GM23248 (cell line): ENCODE results near the gene CCZ1B. TPM values are rescaled to one million over a fixed set of nuclear protein-coding genes. Genes with fewer than 3 reads are reported as not detected.
"Not testable (repeated sequence)": the region's sequence is repeated elsewhere in the genome, so short reads cannot be mapped to it uniquely, and the experiment has no call there.

Source experiments
- DNase-seq: peaks from one replicate; pipeline ENCODE4 v3.0.0-alpha.2; 2015
- H2AFZ ChIP-seq: fragments of 200-600 bp; sonication (generic); 2 replicates; pipeline ENCODE4 v1.6.1; 2016; ENCODE audit warnings: antibody characterized with exemption
- H3F3A ChIP-seq: fragments of 200-600 bp; sonication (generic); 2 replicates; pipeline ENCODE4 v1.6.1; 2016; ENCODE audit warnings: mild to moderate bottlenecking, antibody characterized with exemption, mixed run types; ENCODE audit not compliant: insufficient read depth
- H3K27ac ChIP-seq: fragments of 200-600 bp; sonication (generic); 2 replicates; pipeline ENCODE4 v1.5.1; 2016; ENCODE audit warnings: mild to moderate bottlenecking
- H3K27me3 ChIP-seq: fragments of 200-600 bp; sonication (generic); replicated peaks from 2 replicates; pipeline ENCODE4 v1.6.1; 2016; ENCODE audit warnings: mild to moderate bottlenecking; ENCODE audit not compliant: insufficient read depth
- H3K36me3 ChIP-seq: fragments of 200-600 bp; sonication (generic); 2 replicates; pipeline ENCODE4 v1.6.1; 2016; ENCODE audit warnings: low read depth, mild to moderate bottlenecking
- H3K4me1 ChIP-seq: fragments of 200-600 bp; sonication (generic); 2 replicates; pipeline ENCODE4 v1.6.1; 2016; ENCODE audit warnings: mild to moderate bottlenecking; ENCODE audit not compliant: insufficient read depth
- H3K4me2 ChIP-seq: fragments of 200-600 bp; sonication (generic); one replicate; pipeline ENCODE4 v1.6.1; 2016; ENCODE audit warnings: mild to moderate bottlenecking; ENCODE audit not compliant: unreplicated experiment
- H3K4me3 ChIP-seq: fragments of 200-600 bp; sonication (generic); 2 replicates; pipeline ENCODE4 v1.5.1; 2016; ENCODE audit warnings: mild to moderate bottlenecking
- H3K79me2 ChIP-seq: fragments of 200-600 bp; sonication (generic); 2 replicates; pipeline ENCODE4 v1.6.1; 2016; ENCODE audit warnings: mild to moderate bottlenecking; ENCODE audit not compliant: insufficient read depth
- H3K9ac ChIP-seq: fragments of 200-600 bp; sonication (generic); 2 replicates; pipeline ENCODE4 v1.6.1; 2016; ENCODE audit warnings: mild to moderate bottlenecking
- H3K9me2 ChIP-seq: fragments of 200-600 bp; sonication (generic); 2 replicates; pipeline ENCODE4 v1.6.1; 2016; ENCODE audit warnings: mixed run types, mild to moderate bottlenecking, moderate library complexity; ENCODE audit not compliant: insufficient read depth
- H3K9me3 ChIP-seq: fragments of 200-600 bp; sonication (generic); one replicate; pipeline ENCODE4 v1.6.1; 2017; ENCODE audit warnings: low read depth
- H4K20me1 ChIP-seq: fragments of 200-600 bp; sonication (generic); 2 replicates; pipeline ENCODE4 v1.6.0; 2016; ENCODE audit not compliant: insufficient read depth
- WGBS, 2 experiments: methylation state at CpG; one replicate each; pipeline ENCODE4 v1.1.6; 2015 to 2017; ENCODE audit warnings: low lambda C conversion rate in 2 of 2, low coverage in 1 of 2; ENCODE audit errors: missing lambda C conversion rate in 2 of 2; 5-methylcytosine and 5-hydroxymethylcytosine counted together
- in situ Hi-C: fragments of 300-500 bp; cut with MboI; formaldehyde crosslinking; loops from 2 replicates; pipeline ENCODE4 v1.15.0; 2020
- polyA plus RNA-seq: library from polyadenylated mRNA; unstranded; fragments of >200 nt; fragmentation: Nextera tagmentation; extraction: Ambion mirVana; gene quantifications from 2 replicates; pipeline ENCODE4 v1.2.1, GENCODE V29; 2016
- total RNA-seq: library from RNA; depleted of rRNA; stranded (reverse); fragments of >200 nt; shearing (Covaris generic); gene quantifications from 2 replicates; pipeline ENCODE4 v1.2.3, GENCODE V29; 2014; rRNA removed

Gene CCZ1B
- 35.9 and 36.7 TPM in 2 replicates for total RNA-seq
- polyA plus RNA-seq: 55.1 and 55.3 TPM in 2 replicates

DNA sequence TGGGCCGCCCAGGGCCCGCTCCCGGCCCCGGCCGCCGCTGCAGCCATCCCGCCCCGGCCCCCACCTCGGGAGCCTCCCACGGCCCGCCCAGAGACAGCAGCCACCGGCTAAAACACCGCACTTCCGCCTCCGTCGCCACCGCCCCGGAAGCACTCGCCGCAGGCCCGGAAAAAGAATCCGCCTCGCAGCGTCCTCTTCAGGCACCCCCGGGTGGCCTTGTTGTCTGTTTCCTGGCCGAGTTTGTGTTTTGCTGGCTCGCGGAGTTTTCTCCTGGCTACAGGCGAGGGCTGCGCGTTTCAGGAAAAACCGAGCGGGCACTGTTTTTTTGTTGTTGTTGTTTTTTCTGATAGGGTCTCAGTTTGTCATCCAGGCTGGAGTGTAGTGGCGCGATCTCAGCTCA is at the start of gene CCZ1B:
Gene CCZ1B, minus strand, starts transcription at position 125 of the 400 bp plus-strand sequence. Its CDS starts 78 bp downstream, at position 47.
- H3F3A ChIP-seq, H3K36me3 ChIP-seq, H4K20me1 ChIP-seq, H3K9me3 ChIP-seq, in situ Hi-C loops, H3K27me3 ChIP-seq, H3K4me1 ChIP-seq, H3K9me2 ChIP-seq: not testable (repeated sequence)
- WGBS, 2 experiments: 0 to 1% methylated on average over 20 to 22 of the region's 35 CpGs
- DNase-seq: peak; percentile 80
- H2AFZ ChIP-seq: peak within 1 kb of the TSS; percentile 93
- H3K79me2 ChIP-seq: peaks cover 22% of the 10 kb centered on the region
- H3K27ac ChIP-seq: peak within 1 kb of the TSS; percentile 43
- peak within 1 kb of the TSS; percentile 74 for H3K4me3 ChIP-seq
- H3K9ac ChIP-seq: peak within 1 kb of the TSS; percentile 71
- H3K4me2 ChIP-seq: peak within 1 kb of the TSS; percentile 71

DNA sequence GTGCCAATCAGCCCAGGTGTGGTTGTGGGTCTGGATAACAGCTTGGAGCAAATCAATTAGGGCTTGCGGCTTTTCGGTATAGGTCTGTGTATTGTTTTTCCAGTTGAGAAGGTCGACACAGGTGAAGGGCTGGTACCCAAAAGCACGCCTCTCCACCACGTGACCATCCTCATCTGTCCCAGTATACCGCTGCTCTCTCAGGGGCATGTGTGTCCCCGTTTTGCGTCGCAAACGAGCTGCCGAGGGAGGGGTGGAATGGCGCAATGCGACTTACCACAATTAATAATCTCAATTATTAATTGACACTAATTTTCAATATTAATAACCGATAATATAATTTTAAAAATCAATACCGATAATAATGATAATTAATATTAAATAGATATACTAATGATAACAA is 48.9 kb upstream of the CCZ1B start:
- H3K9ac ChIP-seq, H3K4me3 ChIP-seq, H3K4me1 ChIP-seq, DNase-seq, H3K9me2 ChIP-seq, H3K36me3 ChIP-seq, H3K27me3 ChIP-seq, H3K9me3 ChIP-seq, H3K27ac ChIP-seq, in situ Hi-C loops, H3K4me2 ChIP-seq, H2AFZ ChIP-seq, H4K20me1 ChIP-seq, H3K79me2 ChIP-seq, H3F3A ChIP-seq: not testable (repeated sequence)
- WGBS, 2 experiments: 89 to 95% methylated on average over 15 of the region's 15 CpGs

GRCh38 chr7:6872246-6872945 is 46.3 kb upstream of the CCZ1B start:
- H3K9me3 ChIP-seq, H3K4me2 ChIP-seq, H2AFZ ChIP-seq, H3K9ac ChIP-seq, DNase-seq, H3F3A ChIP-seq, H3K27me3 ChIP-seq, H3K4me3 ChIP-seq, H3K36me3 ChIP-seq, H3K27ac ChIP-seq, H3K4me1 ChIP-seq, H3K79me2 ChIP-seq, H4K20me1 ChIP-seq, in situ Hi-C loops, H3K9me2 ChIP-seq: not testable (repeated sequence)
- WGBS, 2 experiments: 49 to 58% methylated on average over 10 to 11 of the region's 11 CpGs

GRCh38 chr7:6871421-6872144 is 45.5 kb upstream of the CCZ1B start:
- DNase-seq, H2AFZ ChIP-seq, in situ Hi-C loops: not testable (repeated sequence)

GRCh38 chr7:6864751-6865150 is 38.7 kb upstream of the CCZ1B start:
- in situ Hi-C loops, DNase-seq, H3K9me2 ChIP-seq, H3K79me2 ChIP-seq, H3K4me1 ChIP-seq, H2AFZ ChIP-seq, H3K36me3 ChIP-seq, H3K4me2 ChIP-seq, H3K27me3 ChIP-seq, H3K9me3 ChIP-seq, H3K27ac ChIP-seq, H3F3A ChIP-seq, H3K4me3 ChIP-seq, H4K20me1 ChIP-seq, H3K9ac ChIP-seq: not testable (repeated sequence)
- WGBS, 2 experiments: 43 to 44% methylated on average over 10 of the region's 10 CpGs

More at GRCh38 chr7:6871421-6872144, 45.5 kb upstream of the CCZ1B start:
- WGBS, 2 experiments: 54 to 61% methylated on average over 17 of the region's 17 CpGs
- not testable (repeated sequence) for H3K4me3 ChIP-seq, H3K9ac ChIP-seq, H3K36me3 ChIP-seq, H3K9me2 ChIP-seq, H4K20me1 ChIP-seq, H3K27ac ChIP-seq, H3K79me2 ChIP-seq, H3K9me3 ChIP-seq, H3K4me1 ChIP-seq, H3F3A ChIP-seq, H3K27me3 ChIP-seq, H3K4me2 ChIP-seq

- H3K4me3 ChIP-seq, H3F3A ChIP-seq, DNase-seq, H3K27ac ChIP-seq, H3K36me3 ChIP-seq, H3K79me2 ChIP-seq, H3K9me3 ChIP-seq, H3K4me1 ChIP-seq, in situ Hi-C loops, H3K9me2 ChIP-seq, H4K20me1 ChIP-seq, H3K4me2 ChIP-seq, H3K9ac ChIP-seq, H2AFZ ChIP-seq, H3K27me3 ChIP-seq: not testable (repeated sequence)
- WGBS, 2 experiments: 65 to 67% methylated on average over 12 of the region's 12 CpGs
Measured at GRCh38 chr7:6864188-6864587, 38.1 kb upstream of the CCZ1B start.

- H3K79me2 ChIP-seq, H3K9me2 ChIP-seq, in situ Hi-C loops, H3K4me2 ChIP-seq, H3K9me3 ChIP-seq, H3K27me3 ChIP-seq, H4K20me1 ChIP-seq, DNase-seq, H3K4me1 ChIP-seq, H3K27ac ChIP-seq, H2AFZ ChIP-seq, H3F3A ChIP-seq, H3K4me3 ChIP-seq, H3K36me3 ChIP-seq, H3K9ac ChIP-seq: not testable (repeated sequence)
- WGBS, 2 experiments: 73 to 84% methylated on average over 13 of the region's 13 CpGs
Measured at GRCh38 chr7:6862876-6863275, 36.8 kb upstream of the CCZ1B start.
